ENCODE measurements around the gene TASL. TPM values are rescaled to one million over a fixed set of nuclear protein-coding genes. Genes with fewer than 3 reads are reported as not detected.

Gene TASL
- total RNA-seq, 1 experiment from 2014 or later, result not detected

- Histone ChIP-seq H3K27me3 (ENCODE audit: insufficient read depth, low read length) (no peaks in the 10 kb centered on the region), H3K4me1 (ENCODE audit: insufficient read depth, low read length) (no peaks in the 10 kb centered on the region), H3K9ac (ENCODE audit: extremely low read depth, insufficient read length, low read length) (no peak overlapping the region), H3K18ac (ENCODE audit: insufficient read length, low read depth, low read length) (no peak overlapping the region), H3K23me2 (ENCODE audit: insufficient read length, low read depth, low read length, poor library complexity, severe bottlenecking) (no peaks in the 10 kb centered on the region), H2BK15ac (ENCODE audit: low read depth, low read length) (no peak overlapping the region), H3K4ac (ENCODE audit: low read depth, low read length) (no peak overlapping the region), H3T11ph (ENCODE audit: low read length) (no peak overlapping the region), H3K9me3 (ENCODE audit: control insufficient read depth, low read depth, low read length) (no peaks in the 10 kb centered on the region), H2AK5ac (ENCODE audit: insufficient read length, low read length) (no peak overlapping the region), H2AFZ (ENCODE audit: low read length) (no peak overlapping the region), H3K56ac (ENCODE audit: insufficient read length, low read depth, low read length) (no peak overlapping the region), H2BK12ac (ENCODE audit: insufficient read length, low read depth, low read length) (no peak overlapping the region), H3K4me2 (ENCODE audit: insufficient read depth, insufficient read length, low read length) (no peak overlapping the region), H3K79me2 (ENCODE audit: insufficient read depth, low read length) (no peaks in the 10 kb centered on the region), H2BK20ac (ENCODE audit: low read depth, low read length, poor library complexity, severe bottlenecking) (no peak overlapping the region), H2BK120ac (ENCODE audit: low read depth, low read length, poor library complexity, severe bottlenecking) (no peak overlapping the region), H4K5ac (ENCODE audit: insufficient read length, low read depth, low read length) (no peak overlapping the region), H3K79me1 (ENCODE audit: insufficient read depth, low read depth, low read length, poor library complexity, severe bottlenecking) (no peaks in the 10 kb centered on the region), H3K14ac (ENCODE audit: insufficient read depth, low read length) (no peak overlapping the region), H4K91ac (ENCODE audit: insufficient read length, low read depth, low read length) (no peak overlapping the region), H4K20me1 (ENCODE audit: control insufficient read depth, insufficient read depth, insufficient read length) (no peaks in the 10 kb centered on the region), H3K27ac (ENCODE audit: insufficient read length, low read depth, low read length) (no peak overlapping the region), H2BK5ac (ENCODE audit: insufficient read length, low read length) (no peak overlapping the region), H4K8ac (replicated peaks; ENCODE audit: insufficient read length, low read depth, low read length) (no peak overlapping the region), H3K23ac (ENCODE audit: insufficient read length, low read depth, low read length) (no peak overlapping the region)
- Mint-ChIP-seq H3K4me1 (peaks cover 0 to 4% of the 10 kb centered on the region in 2 experiments; a peak in 2 of 4 replicates), H3K27me3 (ENCODE audit: low read depth) (no peaks in the 10 kb centered on the region), H3K9me3 (peaks cover 24 to 62% of the 10 kb centered on the region in 2 experiments; a peak in 4 of 5 replicates), H3K4me3 (no peak overlapping the region), H3K36me3 (ENCODE audit: insufficient read depth in 1 of 3, low read depth in 3 of 3) (peaks cover 0 to 7% (median 0%) of the 10 kb centered on the region in 3 experiments; a peak in 1 of 7 replicates), H3K27ac (no peak overlapping the region)
- no peak for DNase-seq
- TF ChIP-seq CTCF (conservative IDR thresholded peaks at IDR 0.05), result no peak
- no CpG with 5 or more reads among the region's 1 CpG for WGBS (ENCODE audit: extremely low coverage, insufficient read length, low lambda C conversion rate)
Observed at GRCh38 chrX:30533835-30534234, 43.7 kb downstream of the TASL start.
